Pancreas (tissue), 10 donors: ENCODE measurements around the gene USP17L18. TPM values are rescaled to one million over a fixed set of nuclear protein-coding genes. Genes with fewer than 3 reads are reported as not detected.
A peak's percentile ranks its signal among the peaks of the same experiment; 100 is the strongest.
"Not testable (repeated sequence)": the region's sequence is repeated elsewhere in the genome, so short reads cannot be mapped to it uniquely, and the experiment has no call there.

Experiments used
- ATAC-seq, 4 donors: fragments of 200-7000 bp; cut with Tn5 transposase; one replicate each; pipeline versions ENCODE4 v1.8.0 to v1.9.1; 2020; ENCODE audit warnings: mild to moderate bottlenecking in 4 of 4, moderate library complexity in 4 of 4
- DNase-seq, 6 donors: peaks; one replicate each; pipeline ENCODE4 v3.0.0-alpha.2; 2020
- FAIRE-seq: peaks from 2 replicates; lab custom pipeline; 2012; peaks lifted over from hg19 to GRCh38; lab: Jason Lieb, UNC
- H3K27ac ChIP-seq, 4 donors: fragments of 200-600 bp; sonication (generic); 1 replicate in 3 of 4; 2 replicates in 1 of 4; pipeline versions ENCODE4 v1.5.0 to v1.8.0; 2020
- H3K27me3 ChIP-seq, 4 donors: fragments of 200-600 bp; one replicate each; pipeline ENCODE4 v1.8.0; 2021
- H3K36me3 ChIP-seq, 3 donors: fragments of 200-600 bp; sonication (generic) in 1 of 3; one replicate each; pipeline versions ENCODE4 v1.5.0 to v1.8.0; 2020 to 2021
- H3K4me1 ChIP-seq, 3 donors: fragments of 200-600 bp; one replicate each; pipeline ENCODE4 v1.8.0; 2021
- H3K4me3 ChIP-seq, 4 donors: fragments of 200-600 bp; sonication (generic) in 2 of 4; one replicate each; pipeline versions ENCODE4 v1.5.0 to v1.8.0; 2020 to 2021
- H3K9me3 ChIP-seq, 4 donors: fragments of 200-600 bp; one replicate each; pipeline ENCODE4 v1.8.0; 2021
- WGBS, 2 donors: extraction: QIAGEN DNeasy Blood & Tissue Kit; methylation state at CpG; one replicate each; pipeline ENCODE4 v1.1.7; 2013; 5-methylcytosine and 5-hydroxymethylcytosine counted together
- intact Hi-C, 3 donors: fragments of 100-400 bp; cut with DNase I; formaldehyde crosslinking; loops; one replicate each; pipeline versions ENCODE4 v1.11.1 to v1.14.2; 2022
- polyA plus RNA-seq, 2 donors: library from polyadenylated mRNA; stranded (reverse); fragments of 200-250 nt; gene quantifications; one replicate each; pipeline ENCODE4 v1.2.3, GENCODE V29; 2013
- total RNA-seq, 6 donors: library from RNA; stranded (reverse); fragmentation: NEBNext Ultra II Directional in 4 of 6; extraction: Animal tissue kit (Norgen Biotek cat#: 25700) in 4 of 6; gene quantifications; one replicate each; pipeline versions ENCODE4 v1.2.1 to v1.2.4, GENCODE V29; 2021 to 2023
- donor health status: healthy with polysubstance abuse.
- donor health status: DM: no; HTN: no; CAD: no; lungs with moderate emphysema.
- donor health status: DM: no; HTN: no; CAD: no.
- donor health status: control.
- donor health status: control.
- donor health status: Bipolar disorder and iron deficiency.
- donor health status: DM: yes; HTN: yes; CAD: no.
- donor health status: DM: no; HTN: no; CAD: no.
- donor health status: DM: no; HTN: no; CAD: no.
- donor health status: DM: yes; HTN: yes; CAD: no.

Gene USP17L18, protein sequence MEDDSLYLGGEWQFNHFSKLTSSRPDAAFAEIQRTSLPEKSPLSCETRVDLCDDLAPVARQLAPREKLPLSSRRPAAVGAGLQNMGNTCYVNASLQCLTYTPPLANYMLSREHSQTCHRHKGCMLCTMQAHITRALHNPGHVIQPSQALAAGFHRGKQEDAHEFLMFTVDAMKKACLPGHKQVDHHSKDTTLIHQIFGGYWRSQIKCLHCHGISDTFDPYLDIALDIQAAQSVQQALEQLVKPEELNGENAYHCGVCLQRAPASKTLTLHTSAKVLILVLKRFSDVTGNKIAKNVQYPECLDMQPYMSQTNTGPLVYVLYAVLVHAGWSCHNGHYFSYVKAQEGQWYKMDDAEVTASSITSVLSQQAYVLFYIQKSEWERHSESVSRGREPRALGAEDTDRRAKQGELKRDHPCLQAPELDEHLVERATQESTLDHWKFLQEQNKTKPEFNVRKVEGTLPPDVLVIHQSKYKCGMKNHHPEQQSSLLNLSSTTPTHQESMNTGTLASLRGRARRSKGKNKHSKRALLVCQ
- total RNA-seq (not detected), polyA plus RNA-seq (not detected)

DNA sequence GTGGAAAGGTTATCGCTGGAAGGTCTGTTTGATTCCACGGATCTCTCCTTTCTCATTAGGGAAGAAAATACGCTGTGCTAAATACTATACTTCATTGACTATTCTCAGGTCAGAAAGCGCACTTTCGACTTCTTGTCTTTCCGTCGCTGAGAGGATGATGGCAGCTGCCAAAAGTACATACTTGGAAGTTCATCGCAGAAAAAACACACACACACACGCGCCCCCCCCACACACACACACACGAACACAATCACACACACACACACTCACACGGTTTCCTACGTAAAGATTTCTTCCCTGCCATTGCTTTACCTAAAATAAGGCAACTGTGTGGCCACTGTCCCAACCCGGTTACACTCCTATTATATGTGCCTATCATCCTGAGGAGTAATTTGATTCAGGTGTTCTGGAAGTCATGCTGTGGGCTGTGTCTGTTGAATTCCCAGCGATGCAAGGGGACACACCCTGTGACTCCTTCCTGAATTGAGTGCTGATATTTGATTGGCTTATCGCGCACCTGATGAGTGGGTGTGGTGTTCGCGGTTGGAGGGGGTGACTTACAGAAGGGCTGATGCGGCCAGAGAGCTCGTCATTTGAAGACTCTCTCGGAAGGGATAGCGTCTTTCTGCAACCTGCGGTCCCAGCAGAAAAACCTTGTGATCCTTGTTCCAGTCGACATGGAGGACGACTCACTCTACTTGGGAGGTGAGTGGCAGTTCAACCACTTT lies at the start of gene USP17L18:
Gene USP17L18 (plus strand): TSS at position 678 of the 728 bp plus-strand sequence. CDS start 0 bp downstream, at position 678.
- 77 to 84% methylated on average over 14 to 21 of the region's 26 CpGs for WGBS, 2 donors
- H3K27me3 ChIP-seq, ATAC-seq, intact Hi-C loops, FAIRE-seq, H3K27ac ChIP-seq, H3K4me3 ChIP-seq, H3K4me1 ChIP-seq, H3K9me3 ChIP-seq, H3K36me3 ChIP-seq: not testable (repeated sequence)
- peak in 4 of 6 donors; percentile 2 to 37 (median 12) for DNase-seq

DNA sequence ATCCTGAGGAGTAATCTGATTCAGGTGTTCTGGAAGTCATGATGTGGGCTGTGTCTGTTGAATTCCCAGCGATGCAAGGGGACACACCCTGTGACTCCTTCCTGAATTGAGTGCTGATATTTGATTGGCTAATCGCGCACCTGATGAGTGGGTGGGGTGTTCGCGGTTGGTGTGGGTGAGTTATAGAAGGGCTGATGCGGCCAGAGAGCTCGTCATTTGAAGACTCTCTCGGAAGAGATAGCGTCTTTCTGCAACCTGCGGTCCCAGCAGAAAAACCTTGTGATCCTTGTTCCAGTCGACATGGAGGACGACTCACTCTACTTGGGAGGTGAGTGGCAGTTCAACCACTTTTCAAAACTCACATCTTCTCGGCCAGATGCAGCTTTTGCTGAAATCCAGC lies 38.1 kb upstream of the USP17L18 start, which contains the start of gene USP17L10:
Gene USP17L10 (plus strand): TSS at position 301 of the 400 bp plus-strand sequence. CDS start 0 bp downstream, at position 301.
- FAIRE-seq, H3K27ac ChIP-seq, intact Hi-C loops, H3K9me3 ChIP-seq, ATAC-seq, DNase-seq, H3K27me3 ChIP-seq, H3K4me3 ChIP-seq, H3K36me3 ChIP-seq, H3K4me1 ChIP-seq: not testable (repeated sequence)
- 74% methylated on average over 11 of the region's 13 CpGs; no CpG with 5 or more reads in 1 of the 2 donors for WGBS, 2 donors

DNA sequence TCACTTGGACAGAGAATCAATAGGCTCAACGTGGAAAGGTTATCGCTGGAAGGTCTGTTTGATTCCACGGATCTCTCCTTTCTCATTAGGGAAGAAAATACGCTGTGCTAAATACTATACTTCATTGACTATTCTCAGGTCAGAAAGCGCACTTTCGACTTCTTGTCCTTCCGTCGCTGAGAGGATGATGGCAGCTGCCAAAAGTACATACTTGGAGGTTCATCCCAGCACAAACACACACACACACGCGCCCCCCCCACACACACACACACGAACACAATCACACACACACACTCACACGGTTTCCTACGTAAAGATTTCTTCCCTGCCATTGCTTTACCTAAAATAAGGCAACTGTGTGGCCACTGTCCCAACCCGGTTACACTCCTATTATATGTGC lies 33.7 kb upstream of the USP17L18 start:
- intact Hi-C loops, H3K4me1 ChIP-seq, H3K27me3 ChIP-seq, H3K36me3 ChIP-seq, H3K9me3 ChIP-seq, H3K27ac ChIP-seq, ATAC-seq, FAIRE-seq, H3K4me3 ChIP-seq: not testable (repeated sequence)
- WGBS, 2 donors, result 62 to 63% methylated on average over 8 to 11 of the region's 14 CpGs
- peak in 2 of 6 donors; percentile 1 to 5 for DNase-seq

DNA sequence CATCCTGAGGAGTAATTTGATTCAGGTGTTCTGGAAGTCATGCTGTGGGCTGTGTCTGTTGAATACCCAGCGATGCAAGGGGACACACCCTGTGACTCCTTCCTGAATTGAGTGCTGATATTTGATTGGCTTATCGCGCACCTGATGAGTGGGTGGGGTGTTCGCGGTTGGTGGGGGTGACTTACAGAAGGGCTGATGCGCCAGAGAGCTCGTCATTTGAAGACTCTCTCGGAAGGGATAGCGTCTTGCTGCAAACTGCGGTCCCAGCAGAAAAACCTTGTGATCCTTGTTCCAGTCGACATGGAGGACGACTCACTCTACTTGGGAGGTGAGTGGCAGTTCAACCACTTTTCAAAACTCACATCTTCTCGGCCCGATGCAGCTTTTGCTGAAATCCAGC lies 33.3 kb upstream of the USP17L18 start, which contains the start of gene USP17L11:
Gene USP17L11 (plus strand): TSS at position 301 of the 400 bp plus-strand sequence. CDS start 0 bp downstream, at position 301.
- H3K27ac ChIP-seq, FAIRE-seq, H3K4me1 ChIP-seq, H3K27me3 ChIP-seq, H3K9me3 ChIP-seq, H3K36me3 ChIP-seq, ATAC-seq, intact Hi-C loops, DNase-seq, H3K4me3 ChIP-seq: not testable (repeated sequence)
- 80% methylated on average over 10 of the region's 14 CpGs; no CpG with 5 or more reads in 1 of the 2 donors for WGBS, 2 donors

DNA sequence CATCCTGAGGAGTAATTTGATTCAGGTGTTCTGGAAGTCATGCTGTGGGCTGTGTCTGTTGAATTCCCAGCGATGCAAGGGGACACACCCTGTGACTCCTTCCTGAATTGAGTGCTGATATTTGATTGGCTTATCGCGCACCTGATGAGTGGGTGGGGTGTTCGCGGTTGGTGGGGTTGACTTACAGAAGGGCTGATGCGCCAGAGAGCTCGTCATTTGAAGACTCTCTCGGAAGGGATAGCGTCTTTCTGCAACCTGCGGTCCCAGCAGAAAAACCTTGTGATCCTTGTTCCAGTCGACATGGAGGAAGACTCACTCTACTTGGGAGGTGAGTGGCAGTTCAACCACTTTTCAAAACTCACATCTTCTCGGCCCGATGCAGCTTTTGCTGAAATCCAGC lies 28.6 kb upstream of the USP17L18 start, which contains the start of gene USP17L12:
Gene USP17L12 (plus strand): TSS at position 301 of the 400 bp plus-strand sequence. CDS start 0 bp downstream, at position 301.
- DNase-seq, intact Hi-C loops, H3K4me1 ChIP-seq, H3K9me3 ChIP-seq, FAIRE-seq, H3K36me3 ChIP-seq, H3K27me3 ChIP-seq, H3K27ac ChIP-seq, H3K4me3 ChIP-seq, ATAC-seq: not testable (repeated sequence)
- WGBS, 2 donors, result no CpG with 5 or more reads among the region's 13 CpGs

DNA sequence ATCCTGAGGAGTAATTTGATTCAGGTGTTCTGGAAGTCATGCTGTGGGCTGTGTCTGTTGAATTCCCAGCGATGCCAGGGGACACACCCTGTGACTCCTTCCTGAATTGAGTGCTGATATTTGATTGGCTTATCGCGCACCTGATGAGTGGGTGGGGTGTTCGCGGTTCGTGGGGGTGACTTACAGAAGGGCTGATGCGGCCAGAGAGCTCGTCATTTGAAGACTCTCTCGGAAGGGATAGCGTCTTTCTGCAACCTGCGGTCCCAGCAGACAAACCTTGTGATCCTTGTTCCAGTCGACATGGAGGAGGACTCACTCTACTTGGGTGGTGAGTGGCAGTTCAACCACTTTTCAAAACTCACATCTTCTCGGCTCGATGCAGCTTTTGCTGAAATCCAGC lies 23.8 kb upstream of the USP17L18 start, which contains the start of gene USP17L13:
Gene USP17L13 (plus strand): TSS at position 301 of the 400 bp plus-strand sequence. CDS start 0 bp downstream, at position 301.
- H3K36me3 ChIP-seq, FAIRE-seq, DNase-seq, H3K27me3 ChIP-seq, H3K4me1 ChIP-seq, H3K9me3 ChIP-seq, intact Hi-C loops, ATAC-seq, H3K27ac ChIP-seq, H3K4me3 ChIP-seq: not testable (repeated sequence)
- no CpG with 5 or more reads among the region's 14 CpGs for WGBS, 2 donors

DNA sequence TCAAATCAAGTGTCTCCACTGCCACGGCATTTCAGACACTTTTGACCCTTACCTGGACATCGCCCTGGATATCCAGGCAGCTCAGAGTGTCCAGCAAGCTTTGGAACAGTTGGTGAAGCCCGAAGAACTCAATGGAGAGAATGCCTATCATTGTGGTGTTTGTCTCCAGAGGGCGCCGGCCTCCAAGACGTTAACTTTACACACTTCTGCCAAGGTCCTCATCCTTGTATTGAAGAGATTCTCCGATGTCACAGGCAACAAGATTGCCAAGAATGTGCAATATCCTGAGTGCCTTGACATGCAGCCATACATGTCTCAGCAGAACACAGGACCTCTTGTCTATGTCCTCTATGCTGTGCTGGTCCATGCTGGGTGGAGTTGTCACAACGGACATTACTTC lies 18.2 kb upstream of the USP17L18 start:
- intact Hi-C loops, result not testable (repeated sequence)
- peak in 2 of 6 donors; percentile 18 to 29 for DNase-seq

DNA sequence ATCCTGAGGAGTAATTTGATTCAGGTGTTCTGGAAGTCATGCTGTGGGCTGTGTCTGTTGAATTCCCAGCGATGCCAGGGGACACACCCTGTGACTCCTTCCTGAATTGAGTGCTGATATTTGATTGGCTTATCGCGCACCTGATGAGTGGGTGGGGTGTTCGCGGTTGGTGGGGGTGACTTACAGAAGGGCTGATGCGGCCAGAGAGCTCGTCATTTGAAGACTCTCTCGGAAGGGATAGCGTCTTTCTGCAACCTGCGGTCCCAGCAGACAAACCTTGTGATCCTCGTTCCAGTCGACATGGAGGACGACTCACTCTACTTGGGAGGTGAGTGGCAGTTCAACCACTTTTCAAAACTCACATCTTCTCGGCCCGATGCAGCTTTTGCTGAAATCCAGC lies 14.3 kb upstream of the USP17L18 start, which contains the start of gene USP17L15:
Gene USP17L15 (plus strand): TSS at position 301 of the 400 bp plus-strand sequence. CDS start 0 bp downstream, at position 301.
- ATAC-seq, H3K4me3 ChIP-seq, intact Hi-C loops, H3K27me3 ChIP-seq, H3K9me3 ChIP-seq, H3K36me3 ChIP-seq, H3K4me1 ChIP-seq, FAIRE-seq, H3K27ac ChIP-seq, DNase-seq: not testable (repeated sequence)
- WGBS, 2 donors, result no CpG with 5 or more reads among the region's 15 CpGs

More for the DNA sequence above, 18.2 kb upstream of the USP17L18 start:
- H3K4me1 ChIP-seq, H3K27me3 ChIP-seq, H3K4me3 ChIP-seq, H3K9me3 ChIP-seq, FAIRE-seq, ATAC-seq, H3K27ac ChIP-seq, H3K36me3 ChIP-seq: not testable (repeated sequence)
- 66 to 78% methylated on average over 5 to 6 of the region's 8 CpGs for WGBS, 2 donors

DNA sequence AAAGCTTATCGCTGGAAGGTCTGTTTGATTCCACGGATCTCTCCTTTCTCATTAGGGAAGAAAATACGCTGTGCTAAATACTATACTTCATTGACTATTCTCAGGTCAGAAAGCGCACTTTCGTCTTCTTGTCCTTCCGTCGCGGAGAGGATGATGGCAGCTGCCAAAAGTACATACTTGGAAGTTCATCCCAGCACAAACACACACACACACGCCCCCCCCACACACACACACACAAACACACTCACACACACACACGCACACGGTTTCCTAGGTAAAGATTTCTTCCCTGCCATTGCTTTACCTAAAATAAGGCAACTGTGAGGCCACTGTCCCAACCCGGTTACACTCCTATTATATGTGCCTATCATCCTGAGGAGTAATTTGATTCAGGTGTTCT lies 10.0 kb upstream of the USP17L18 start:
- H3K27ac ChIP-seq, H3K4me3 ChIP-seq, H3K27me3 ChIP-seq, H3K4me1 ChIP-seq, H3K9me3 ChIP-seq, FAIRE-seq, intact Hi-C loops, H3K36me3 ChIP-seq, ATAC-seq: not testable (repeated sequence)
- DNase-seq, result peak in 5 of 6 donors; percentile 1 to 21 (median 5)
- WGBS, 2 donors, result 68 to 72% methylated on average over 9 to 11 of the region's 12 CpGs

DNA sequence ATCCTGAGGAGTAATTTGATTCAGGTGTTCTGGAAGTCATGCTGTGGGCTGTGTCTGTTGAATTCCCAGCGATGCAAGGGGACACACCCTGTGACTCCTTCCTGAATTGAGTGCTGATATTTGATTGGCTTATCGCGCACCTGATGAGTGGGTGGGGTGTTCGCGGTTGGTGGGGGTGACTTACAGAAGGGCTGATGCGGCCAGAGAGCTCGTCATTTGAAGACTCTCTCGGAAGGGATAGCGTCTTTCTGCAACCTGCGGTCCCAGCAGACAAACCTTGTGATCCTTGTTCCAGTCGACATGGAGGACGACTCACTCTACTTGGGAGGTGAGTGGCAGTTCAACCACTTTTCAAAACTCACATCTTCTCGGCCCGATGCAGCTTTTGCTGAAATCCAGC lies 4.9 kb upstream of the USP17L18 start, which contains the start of gene USP17L17:
Gene USP17L17 (plus strand): TSS at position 301 of the 400 bp plus-strand sequence. CDS start 0 bp downstream, at position 301.
- H3K9me3 ChIP-seq, H3K4me1 ChIP-seq, H3K27me3 ChIP-seq, DNase-seq, FAIRE-seq, H3K4me3 ChIP-seq, H3K36me3 ChIP-seq, intact Hi-C loops, H3K27ac ChIP-seq, ATAC-seq: not testable (repeated sequence)
- 82 to 93% methylated on average over 5 of the region's 14 CpGs for WGBS, 2 donors

DNA sequence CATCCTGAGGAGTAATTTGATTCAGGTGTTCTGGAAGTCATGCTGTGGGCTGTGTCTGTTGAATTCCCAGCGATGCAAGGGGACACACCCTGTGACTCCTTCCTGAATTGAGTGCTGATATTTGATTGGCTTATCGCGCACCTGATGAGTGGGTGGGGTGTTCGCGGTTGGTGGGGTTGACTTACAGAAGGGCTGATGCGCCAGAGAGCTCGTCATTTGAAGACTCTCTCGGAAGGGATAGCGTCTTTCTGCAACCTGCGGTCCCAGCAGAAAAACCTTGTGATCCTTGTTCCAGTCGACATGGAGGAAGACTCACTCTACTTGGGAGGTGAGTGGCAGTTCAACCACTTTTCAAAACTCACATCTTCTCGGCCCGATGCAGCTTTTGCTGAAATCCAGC lies 4.6 kb downstream of the USP17L18 start, which contains the start of gene USP17L19:
Gene USP17L19 (plus strand): TSS at position 301 of the 400 bp plus-strand sequence. CDS start 0 bp downstream, at position 301.
- ATAC-seq, H3K4me1 ChIP-seq, FAIRE-seq, H3K9me3 ChIP-seq, DNase-seq, H3K27ac ChIP-seq, H3K36me3 ChIP-seq, H3K27me3 ChIP-seq, H3K4me3 ChIP-seq, intact Hi-C loops: not testable (repeated sequence)
- no CpG with 5 or more reads among the region's 13 CpGs for WGBS, 2 donors
